Activated T-helper 1 cell treated with anti-CD3 and anti-CD28 coated beads, Interleukin-12 subunit alpha, Interleukin-12 subunit beta, Interleukin-2, Interleukin-4 antibody, amounts not matched to agents 30 ng/mL and 10 ng/mL and 1 ng/mL, durations not matched to agents 14 hours and 24 hours and 36 hours (primary cell): Measurements from ENCODE around the gene DENND1C. TPM values are rescaled to one million over a fixed set of nuclear protein-coding genes. Genes with fewer than 3 reads are reported as not detected.
"Not testable (repeated sequence)": the region's sequence is repeated elsewhere in the genome, so short reads cannot be mapped to it uniquely, and the experiment has no call there.

Experiments
- DNase-seq: peaks from one replicate; pipeline ENCODE4 v3.0.0; 2021; ENCODE audit warnings: low spot score
- H3K27ac Mint-ChIP-seq: one replicate; pipeline ENCODE4 v1.8.0; 2021; ENCODE audit warnings: mild to moderate bottlenecking, mixed read lengths
- H3K27me3 Mint-ChIP-seq: one replicate; pipeline ENCODE4 v1.8.0; 2022; ENCODE audit warnings: mild to moderate bottlenecking, moderate library complexity, mixed read lengths; ENCODE audit not compliant: insufficient read depth
- H3K36me3 Mint-ChIP-seq: one replicate; pipeline ENCODE4 v1.8.0; 2021; ENCODE audit warnings: low read depth, mixed read lengths
- H3K4me1 Mint-ChIP-seq: one replicate; pipeline ENCODE4 v1.8.0; 2021; ENCODE audit warnings: low read depth, mixed read lengths
- H3K4me3 Mint-ChIP-seq: one replicate; pipeline ENCODE4 v1.8.0; 2021; ENCODE audit warnings: mild to moderate bottlenecking, moderate library complexity, mixed read lengths
- H3K9me3 Mint-ChIP-seq: one replicate; pipeline ENCODE4 v1.8.0; 2021; ENCODE audit warnings: mixed read lengths
- intact Hi-C: fragments of 100-400 bp; cut with micrococcal nuclease; formaldehyde crosslinking; loops from one replicate; pipeline ENCODE4 v1.15.1; 2024
- total RNA-seq: library from RNA; stranded (reverse); gene quantifications from 2 replicates; pipeline ENCODE4 v1.2.3, GENCODE V29; 2022

The DENND1C gene
- total RNA-seq, 1 donor from 2014 or later = 68.4 TPM

- H3K27ac Mint-ChIP-seq = no peak overlapping the region
- intact Hi-C loops = no loop called here
- peaks cover 10% of the 10 kb centered on the region for H3K9me3 Mint-ChIP-seq
- H3K27me3 Mint-ChIP-seq = no peaks in the 10 kb centered on the region
- no peak overlapping the region for H3K4me3 Mint-ChIP-seq
- H3K36me3 Mint-ChIP-seq = peaks cover 42% of the 10 kb centered on the region
- no peaks in the 10 kb centered on the region for H3K4me1 Mint-ChIP-seq
- DNase-seq = no peak
Observed at GRCh38 chr19:6450166-6450565, 31.4 kb downstream of the DENND1C start.

- Mint-ChIP-seq H3K4me1 (no peaks in the 10 kb centered on the region), H3K4me3 (no peak overlapping the region), H3K36me3 (peaks cover 24% of the 10 kb centered on the region), H3K27ac (no peak overlapping the region), H3K27me3 (no peaks in the 10 kb centered on the region), H3K9me3 (no peaks in the 10 kb centered on the region)
- DNase-seq = no peak
- intact Hi-C loops = no loop called here
Observed at GRCh38 chr19:6448045-6448444, 33.5 kb downstream of the DENND1C start.

GRCh38 chr19:6446452-6446851, 35.1 kb downstream of the DENND1C start:
- Mint-ChIP-seq H3K27ac (no peak overlapping the region), H3K4me3 (no peak overlapping the region), H3K36me3 (peaks cover 14% of the 10 kb centered on the region), H3K9me3 (no peaks in the 10 kb centered on the region), H3K27me3 (no peaks in the 10 kb centered on the region), H3K4me1 (no peaks in the 10 kb centered on the region)
- no peak for DNase-seq
- intact Hi-C loops = no loop called here

- no peaks in the 10 kb centered on the region for H3K4me1 Mint-ChIP-seq
- DNase-seq = no peak
- peaks cover 8% of the 10 kb centered on the region for H3K36me3 Mint-ChIP-seq
- H3K27ac Mint-ChIP-seq = no peak overlapping the region
- H3K27me3 Mint-ChIP-seq = no peaks in the 10 kb centered on the region
- H3K9me3 Mint-ChIP-seq = no peaks in the 10 kb centered on the region
- intact Hi-C loops = no loop called here
- no peak overlapping the region for H3K4me3 Mint-ChIP-seq
Observed at GRCh38 chr19:6443986-6444385, 37.6 kb downstream of the DENND1C start.

- intact Hi-C loops = no loop called here
- Mint-ChIP-seq H3K9me3 (no peaks in the 10 kb centered on the region), H3K27me3 (peaks cover 2% of the 10 kb centered on the region), H3K4me3 (no peak overlapping the region), H3K36me3 (peaks cover 8% of the 10 kb centered on the region), H3K27ac (no peak overlapping the region), H3K4me1 (no peaks in the 10 kb centered on the region)
- DNase-seq = no peak
Observed at GRCh38 chr19:6442087-6442688, 39.4 kb downstream of the DENND1C start.

GRCh38 chr19:6440905-6441304, 40.7 kb downstream of the DENND1C start:
- H3K27me3 Mint-ChIP-seq = peaks cover 2% of the 10 kb centered on the region
- no peaks in the 10 kb centered on the region for H3K9me3 Mint-ChIP-seq
- peaks cover 2% of the 10 kb centered on the region for H3K36me3 Mint-ChIP-seq
- no peak overlapping the region for H3K4me3 Mint-ChIP-seq
- DNase-seq = no peak
- intact Hi-C loops = no loop called here
- H3K27ac Mint-ChIP-seq = no peak overlapping the region
- no peaks in the 10 kb centered on the region for H3K4me1 Mint-ChIP-seq

- Mint-ChIP-seq H3K36me3 (no peaks in the 10 kb centered on the region), H3K9me3 (no peaks in the 10 kb centered on the region), H3K4me1 (no peaks in the 10 kb centered on the region), H3K27ac (no peak overlapping the region), H3K27me3 (peaks cover 2% of the 10 kb centered on the region), H3K4me3 (no peak overlapping the region)
- intact Hi-C loops = no loop called here
- no peak for DNase-seq
Observed at GRCh38 chr19:6439743-6440142, 41.8 kb downstream of the DENND1C start.

GRCh38 chr19:6433663-6434062, 47.9 kb downstream of the DENND1C start, which contains the start of gene SLC25A41:
SLC25A41 (minus strand) TSS chr19:6433763; CDS start chr19:6433693, 70 bp downstream.
- Mint-ChIP-seq H3K4me1 (no peaks in the 10 kb centered on the region), H3K4me3 (no peak within 1 kb of the TSS), H3K27ac (no peak within 1 kb of the TSS), H3K9me3 (no peaks in the 10 kb centered on the region), H3K36me3 (no peaks in the 10 kb centered on the region), H3K27me3 (peaks cover 2% of the 10 kb centered on the region)
- no peak for DNase-seq
- intact Hi-C loops = no loop called here

GRCh38 chr19:6433165-6433564, 48.4 kb downstream of the DENND1C start:
- Mint-ChIP-seq H3K27me3 (peaks cover 2% of the 10 kb centered on the region), H3K36me3 (no peaks in the 10 kb centered on the region), H3K4me3 (no peak overlapping the region), H3K27ac (no peak overlapping the region), H3K4me1 (no peaks in the 10 kb centered on the region), H3K9me3 (no peaks in the 10 kb centered on the region)
- intact Hi-C loops = no loop called here
- no peak for DNase-seq

GRCh38 chr19:6431891-6432290, 49.7 kb downstream of the DENND1C start:
- intact Hi-C loops = no loop called here
- Mint-ChIP-seq H3K4me1 (no peaks in the 10 kb centered on the region), H3K4me3 (no peak overlapping the region), H3K27me3 (peaks cover 2% of the 10 kb centered on the region), H3K27ac (no peak overlapping the region), H3K9me3 (no peaks in the 10 kb centered on the region), H3K36me3 (no peaks in the 10 kb centered on the region)
- no peak for DNase-seq

GRCh38 chr19:6429419-6430221, 52.0 kb downstream of the DENND1C start:
- intact Hi-C loops = loop anchor here (10.0 kb wide), 1 partner anchor 805 kb away; the partner anchor contains the start of genes SAFB and SAFB2

GRCh38 chr19:6428692-6429418, 52.7 kb downstream of the DENND1C start:
- intact Hi-C loops = loop anchor here (10.0 kb wide), 1 partner anchor 804 kb away; the partner anchor contains the start of genes SAFB and SAFB2
- not testable (repeated sequence) for H3K9me3 Mint-ChIP-seq, H3K27me3 Mint-ChIP-seq, DNase-seq, H3K4me3 Mint-ChIP-seq, H3K36me3 Mint-ChIP-seq, H3K27ac Mint-ChIP-seq, H3K4me1 Mint-ChIP-seq

More at GRCh38 chr19:6429419-6430221, 52.0 kb downstream of the DENND1C start:
- DNase-seq = no peak
- no peak overlapping the region for H3K4me3 Mint-ChIP-seq
- H3K4me1 Mint-ChIP-seq = peaks cover 10% of the 10 kb centered on the region
- no peaks in the 10 kb centered on the region for H3K9me3 Mint-ChIP-seq
- peaks cover 2% of the 10 kb centered on the region for H3K27me3 Mint-ChIP-seq
- H3K27ac Mint-ChIP-seq = no peak overlapping the region
- no peaks in the 10 kb centered on the region for H3K36me3 Mint-ChIP-seq

GRCh38 chr19:6427131-6427530, 54.5 kb downstream of the DENND1C start:
- Mint-ChIP-seq H3K4me1 (peaks cover 26% of the 10 kb centered on the region), H3K4me3 (no peak overlapping the region), H3K27ac (no peak overlapping the region), H3K27me3 (no peaks in the 10 kb centered on the region), H3K36me3 (peaks cover 9% of the 10 kb centered on the region), H3K9me3 (no peaks in the 10 kb centered on the region)
- no peak for DNase-seq
- intact Hi-C loops = loop anchor here (10.0 kb wide), 1 partner anchor 802 kb away; the partner anchor contains the start of genes SAFB and SAFB2
